Tibial nerve (tissue), 4 donors: ENCODE data around the gene THOC6.

Experiments
- EP300 ChIP-seq, 2 donors: sonication (generic); formaldehyde crosslinking; IDR thresholded peaks; one replicate each; pipeline ENCODE4 v1.6.1; 2017; ENCODE audit warnings: antibody characterized with exemption in 2 of 2, mild to moderate bottlenecking in 1 of 2
- TF ChIP-seq, protein P1 (sequence below), 5 experiments: fragments of 200-600 bp in 3 of 5; fragments of 450-650 bp in 2 of 5; sonication (generic) in 3 of 5; IDR thresholded peaks; one replicate each; pipeline ENCODE4 v1.5.1; 2016 to 2019; ENCODE audit warnings: antibody characterized with exemption in 5 of 5, mild to moderate bottlenecking in 3 of 5, moderate library complexity in 2 of 5

- no peak for TF ChIP-seq EP300 (IDR thresholded peaks at IDR 0.05)
- TF ChIP-seq, protein P1, sequence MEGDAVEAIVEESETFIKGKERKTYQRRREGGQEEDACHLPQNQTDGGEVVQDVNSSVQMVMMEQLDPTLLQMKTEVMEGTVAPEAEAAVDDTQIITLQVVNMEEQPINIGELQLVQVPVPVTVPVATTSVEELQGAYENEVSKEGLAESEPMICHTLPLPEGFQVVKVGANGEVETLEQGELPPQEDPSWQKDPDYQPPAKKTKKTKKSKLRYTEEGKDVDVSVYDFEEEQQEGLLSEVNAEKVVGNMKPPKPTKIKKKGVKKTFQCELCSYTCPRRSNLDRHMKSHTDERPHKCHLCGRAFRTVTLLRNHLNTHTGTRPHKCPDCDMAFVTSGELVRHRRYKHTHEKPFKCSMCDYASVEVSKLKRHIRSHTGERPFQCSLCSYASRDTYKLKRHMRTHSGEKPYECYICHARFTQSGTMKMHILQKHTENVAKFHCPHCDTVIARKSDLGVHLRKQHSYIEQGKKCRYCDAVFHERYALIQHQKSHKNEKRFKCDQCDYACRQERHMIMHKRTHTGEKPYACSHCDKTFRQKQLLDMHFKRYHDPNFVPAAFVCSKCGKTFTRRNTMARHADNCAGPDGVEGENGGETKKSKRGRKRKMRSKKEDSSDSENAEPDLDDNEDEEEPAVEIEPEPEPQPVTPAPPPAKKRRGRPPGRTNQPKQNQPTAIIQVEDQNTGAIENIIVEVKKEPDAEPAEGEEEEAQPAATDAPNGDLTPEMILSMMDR (IDR thresholded peaks at IDR 0.05): no peak
Measured at GRCh38 chr16:2999929-3000328, 23.9 kb upstream of the THOC6 start.
